Ovary (tissue), 3 donors: ENCODE data around the gene TENM3.

Experiments
- CTCF ChIP-seq, 3 donors: fragments of 450-650 bp in 2 of 3; fragments of 200-600 bp in 1 of 3; IDR thresholded peaks; one replicate each; pipeline versions ENCODE4 v1.5.1 to v1.8.0; 2016 to 2022; ENCODE audit warnings: antibody characterized with exemption in 3 of 3, mild to moderate bottlenecking in 1 of 3
- EP300 ChIP-seq: sonication (generic); formaldehyde crosslinking; IDR thresholded peaks from one replicate; pipeline ENCODE4 v1.6.1; 2017; ENCODE audit warnings: antibody characterized with exemption
- POLR2A ChIP-seq: fragments of 450-650 bp; IDR thresholded peaks from one replicate; pipeline ENCODE4 v1.6.1; 2017; ENCODE audit warnings: antibody characterized with exemption, mild to moderate bottlenecking, moderate library complexity
- donor health status: DM: no; HTN: no; CAD: no.

- TF ChIP-seq CTCF (IDR thresholded peaks at IDR 0.05) (no peak), POLR2A (no peak), EP300 (no peak)
These were observed 594.6 kb downstream of the TENM3 start for GRCh38 chr4:182837831-182838230.
